ENCODE results near the gene SH2B3. TPM values are rescaled to one million over a fixed set of nuclear protein-coding genes. Genes with fewer than 3 reads are reported as not detected.
A peak's percentile ranks its signal among the peaks of the same experiment; 100 is the strongest.

SH2B3 gene
- total and polyA plus RNA-seq, 9 of the 15 experiments (the other 6 are each of a cell fraction or from before 2014, with no cell fraction given): 10.8 to 75.3 (median 37.4) TPM

DNA sequence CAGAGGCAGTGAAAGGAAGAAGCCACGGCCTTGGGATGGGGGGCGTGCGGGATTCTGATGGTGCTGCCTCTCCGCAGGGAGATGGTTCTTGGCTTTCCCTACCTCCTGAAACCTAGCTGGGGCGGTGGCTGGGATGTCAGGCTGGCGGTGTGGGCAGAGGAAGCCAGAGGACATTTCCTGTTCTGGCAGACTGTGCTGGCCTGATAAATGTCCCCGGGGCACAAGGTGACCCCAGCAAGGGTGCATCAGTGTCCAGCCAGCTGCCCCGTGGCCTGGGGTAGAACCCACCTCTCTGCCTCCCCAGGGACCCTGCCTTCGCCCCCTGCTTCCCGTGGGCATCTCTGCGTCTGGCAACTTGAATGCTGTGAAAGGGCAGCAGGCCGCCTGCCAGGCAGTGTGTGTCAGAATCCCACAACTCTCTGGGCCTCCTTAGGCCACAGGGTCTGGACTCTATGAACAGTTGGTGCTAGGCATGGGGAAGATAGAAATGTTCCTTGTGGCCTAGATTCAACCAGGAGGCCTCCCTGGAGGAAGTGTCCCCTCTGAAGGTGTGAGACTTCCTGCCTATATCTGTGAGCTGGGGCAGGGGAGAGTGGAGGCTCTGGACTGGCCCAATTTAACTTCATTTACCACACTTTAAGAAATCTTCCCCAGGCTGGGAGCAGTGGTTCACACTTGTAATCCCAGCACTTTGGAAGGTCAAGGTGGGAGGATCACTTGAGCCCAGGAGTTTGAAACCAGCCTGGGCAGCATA, 4.9 kb downstream of the SH2B3 start (continued):
- TF ChIP-seq ZNF12 (CRISPR knock-in tag; IDR thresholded peaks at IDR 0.05) (no peak), EGR1 (conservative IDR thresholded peaks at IDR 0.05) (no peak), NR2C1 (IDR thresholded peaks at IDR 0.05) (no peak), NR2C1 (tag; IDR thresholded peaks at IDR 0.05) (no peak), XRCC3 (IDR thresholded peaks at IDR 0.05) (no peak), ZNF184 (CRISPR knock-in tag; IDR thresholded peaks at IDR 0.05) (no peak), RAD21 (CRISPR knock-in tag; conservative IDR thresholded peaks at IDR 0.05 in 1 of 2, IDR thresholded peaks at IDR 0.05 in 1 of 2) (no peak), CSDE1 (IDR thresholded peaks at IDR 0.05) (no peak), TOE1 (IDR thresholded peaks at IDR 0.05; ENCODE audit: borderline replicate concordance) (no peak), TOE1 (CRISPR knock-in tag; IDR thresholded peaks at IDR 0.05; ENCODE audit: borderline replicate concordance, low read depth) (no peak), KLF13 (tag; IDR thresholded peaks at IDR 0.05; ENCODE audit: borderline replicate concordance, low read depth) (no peak), HDAC8 (tag; IDR thresholded peaks at IDR 0.05) (no peak), ATF7 (IDR thresholded peaks at IDR 0.05) (no peak), CCNT2 (IDR thresholded peaks at IDR 0.05; ENCODE audit: borderline replicate concordance, extremely low read depth, insufficient read length, low read depth, low read length) (no peak), ZNF707 (CRISPR knock-in tag; conservative IDR thresholded peaks at IDR 0.05) (no peak), ZNF217 (CRISPR knock-in tag; IDR thresholded peaks at IDR 0.05) (no peak), BRD9 (IDR thresholded peaks at IDR 0.05; ENCODE audit: low read depth, partially characterized antibody) (no peak), PHF21A (IDR thresholded peaks at IDR 0.05; ENCODE audit: borderline replicate concordance, low read depth) (no peak), ZNF436 (CRISPR knock-in tag; IDR thresholded peaks at IDR 0.05) (peak; percentile 89)
- TF ChIP-seq, protein P1, sequence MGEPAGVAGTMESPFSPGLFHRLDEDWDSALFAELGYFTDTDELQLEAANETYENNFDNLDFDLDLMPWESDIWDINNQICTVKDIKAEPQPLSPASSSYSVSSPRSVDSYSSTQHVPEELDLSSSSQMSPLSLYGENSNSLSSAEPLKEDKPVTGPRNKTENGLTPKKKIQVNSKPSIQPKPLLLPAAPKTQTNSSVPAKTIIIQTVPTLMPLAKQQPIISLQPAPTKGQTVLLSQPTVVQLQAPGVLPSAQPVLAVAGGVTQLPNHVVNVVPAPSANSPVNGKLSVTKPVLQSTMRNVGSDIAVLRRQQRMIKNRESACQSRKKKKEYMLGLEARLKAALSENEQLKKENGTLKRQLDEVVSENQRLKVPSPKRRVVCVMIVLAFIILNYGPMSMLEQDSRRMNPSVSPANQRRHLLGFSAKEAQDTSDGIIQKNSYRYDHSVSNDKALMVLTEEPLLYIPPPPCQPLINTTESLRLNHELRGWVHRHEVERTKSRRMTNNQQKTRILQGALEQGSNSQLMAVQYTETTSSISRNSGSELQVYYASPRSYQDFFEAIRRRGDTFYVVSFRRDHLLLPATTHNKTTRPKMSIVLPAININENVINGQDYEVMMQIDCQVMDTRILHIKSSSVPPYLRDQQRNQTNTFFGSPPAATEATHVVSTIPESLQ (CRISPR knock-in tag; IDR thresholded peaks at IDR 0.05): no peak
- TF ChIP-seq, protein P2, sequence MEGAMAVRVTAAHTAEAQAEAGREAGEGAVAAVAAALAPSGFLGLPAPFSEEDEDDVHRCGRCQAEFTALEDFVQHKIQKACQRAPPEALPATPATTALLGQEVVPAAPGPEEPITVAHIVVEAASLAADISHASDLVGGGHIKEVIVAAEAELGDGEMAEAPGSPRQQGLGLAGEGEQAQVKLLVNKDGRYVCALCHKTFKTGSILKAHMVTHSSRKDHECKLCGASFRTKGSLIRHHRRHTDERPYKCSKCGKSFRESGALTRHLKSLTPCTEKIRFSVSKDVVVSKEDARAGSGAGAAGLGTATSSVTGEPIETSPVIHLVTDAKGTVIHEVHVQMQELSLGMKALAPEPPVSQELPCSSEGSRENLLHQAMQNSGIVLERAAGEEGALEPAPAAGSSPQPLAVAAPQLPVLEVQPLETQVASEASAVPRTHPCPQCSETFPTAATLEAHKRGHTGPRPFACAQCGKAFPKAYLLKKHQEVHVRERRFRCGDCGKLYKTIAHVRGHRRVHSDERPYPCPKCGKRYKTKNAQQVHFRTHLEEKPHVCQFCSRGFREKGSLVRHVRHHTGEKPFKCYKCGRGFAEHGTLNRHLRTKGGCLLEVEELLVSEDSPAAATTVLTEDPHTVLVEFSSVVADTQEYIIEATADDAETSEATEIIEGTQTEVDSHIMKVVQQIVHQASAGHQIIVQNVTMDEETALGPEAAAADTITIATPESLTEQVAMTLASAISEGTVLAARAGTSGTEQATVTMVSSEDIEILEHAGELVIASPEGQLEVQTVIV (CRISPR knock-in tag; IDR thresholded peaks at IDR 0.05; ENCODE audit: borderline replicate concordance): no peak
